H1 (cell line): Measurements from ENCODE around the gene SOX6. TPM values are rescaled to one million over a fixed set of nuclear protein-coding genes. Genes with fewer than 3 reads are reported as not detected.

Source experiments
- CTCF ChIA-PET: fragments of 300-600 bp; sonication (Branson Sonifier 250); formaldehyde crosslinking; loops from one replicate; lab custom pipeline; 2021; ENCODE audit not compliant: partially characterized antibody; lab: Charles Lee
- POLR2A ChIA-PET: fragments of 300-600 bp; sonication (Branson Sonifier 250); formaldehyde crosslinking; loops from one replicate; lab custom pipeline; 2021; ENCODE audit warnings: inconsistent platforms; ENCODE audit not compliant: partially characterized antibody; lab: Charles Lee
- DNase-seq, 2 experiments: peaks; one replicate each; pipeline versions ENCODE4 v3.0.0 to v3.0.0-alpha.2; 2010 to 2022; ENCODE audit warnings: low spot score in 2 of 2, low read depth in 1 of 2, mixed read lengths in 1 of 2
- FAIRE-seq: peaks from 2 replicates; lab custom pipeline; 2011; peaks lifted over from hg19 to GRCh38; lab: Jason Lieb, UNC
- H2AFZ ChIP-seq: 2 replicates; pipeline ENCODE4 v1.8.1; 2012; ENCODE audit warnings: low read length, inconsistent platforms
- H2AK5ac ChIP-seq: 2 replicates; pipeline ENCODE4 v1.6.1; 2013; ENCODE audit warnings: low read depth, low read length
- H2BK120ac ChIP-seq: replicated peaks from 2 replicates; pipeline ENCODE3; 2013; ENCODE audit warnings: low read depth, low read length, inconsistent platforms
- H2BK12ac ChIP-seq: 2 replicates; pipeline ENCODE4 v1.6.1; 2013; ENCODE audit warnings: low read depth, low read length
- H2BK15ac ChIP-seq: 2 replicates; pipeline ENCODE4 v1.6.1; 2013; ENCODE audit warnings: low read length
- H2BK20ac ChIP-seq: 2 replicates; pipeline ENCODE4 v1.6.1; 2013; ENCODE audit warnings: low read length
- H2BK5ac ChIP-seq: 2 replicates; pipeline ENCODE4 v1.6.1; 2013; ENCODE audit warnings: low read depth, low read length
- H3K14ac ChIP-seq: 2 replicates; pipeline ENCODE4 v1.6.1; 2013; ENCODE audit warnings: inconsistent platforms; ENCODE audit not compliant: insufficient read length
- H3K18ac ChIP-seq: 2 replicates; pipeline ENCODE4 v1.6.1; 2013; ENCODE audit warnings: low read length; ENCODE audit errors: extremely low read depth
- H3K23ac ChIP-seq: 2 replicates; pipeline ENCODE4 v1.6.1; 2013; ENCODE audit warnings: inconsistent platforms; ENCODE audit not compliant: insufficient read length
- H3K23me2 ChIP-seq: 2 replicates; pipeline ENCODE4 v1.6.1; 2013; ENCODE audit warnings: low read depth, low read length
- H3K27ac ChIP-seq: 2 replicates; pipeline ENCODE4 v1.6.1; 2011; ENCODE audit warnings: low read depth, low read length, inconsistent platforms
- H3K27me3 ChIP-seq, 4 experiments: replicated peaks in 1 of 4; 1 replicate in 1 of 4; 2 replicates in 3 of 4; pipeline versions ENCODE4 v1.6.1 to v1.8.1; 2011 to 2013; ENCODE audit warnings: low read length in 3 of 4, mild to moderate bottlenecking in 3 of 4, inconsistent platforms in 2 of 4, mixed read lengths in 2 of 4, moderate library complexity in 1 of 4; ENCODE audit not compliant: control insufficient read depth in 3 of 4, insufficient read depth in 3 of 4; ENCODE audit errors: extremely low read depth in 1 of 4
- H3K36me3 ChIP-seq, 4 experiments: 2 replicates each; pipeline versions ENCODE4 v1.6.1 to v1.8.1; 2011 to 2013; ENCODE audit warnings: mild to moderate bottlenecking in 4 of 4, low read length in 3 of 4, moderate library complexity in 2 of 4, control low read depth in 1 of 4, inconsistent platforms in 1 of 4; ENCODE audit not compliant: insufficient read depth in 4 of 4, control insufficient read depth in 2 of 4
- H3K4ac ChIP-seq: replicated peaks from 2 replicates; pipeline ENCODE3; 2013; ENCODE audit warnings: low read length, low read depth, mixed read lengths, inconsistent platforms; ENCODE audit not compliant: insufficient read length
- H3K4me1 ChIP-seq, 4 experiments: replicated peaks in 1 of 4; 1 replicate in 1 of 4; 2 replicates in 3 of 4; pipeline versions ENCODE4 v1.6.1 to v1.8.1; 2011 to 2013; ENCODE audit warnings: low read length in 3 of 4, inconsistent platforms in 2 of 4, mixed read lengths in 1 of 4; ENCODE audit not compliant: insufficient read depth in 4 of 4, control insufficient read depth in 3 of 4
- H3K4me2 ChIP-seq, 2 experiments: 2 replicates each; pipeline versions ENCODE4 v1.6.1 to v1.8.1; 2011 to 2013; ENCODE audit warnings: low read depth in 2 of 2, low read length in 2 of 2, control low read depth in 1 of 2, inconsistent platforms in 1 of 2, mild to moderate bottlenecking in 1 of 2; ENCODE audit not compliant: insufficient read depth in 1 of 2
- H3K4me3 ChIP-seq, 4 experiments: fragments of 200-600, 300-600 bp in 1 of 4; sonication (generic), shearing (Covaris generic), sonication (Bioruptor Twin) in 1 of 4; 2 replicates each; pipeline versions ENCODE4 v1.5.1 to v1.8.1; 2011 to 2016; ENCODE audit warnings: low read length in 4 of 4, low read depth in 3 of 4, control low read depth in 2 of 4, inconsistent platforms in 2 of 4, mild to moderate bottlenecking in 2 of 4, mixed read lengths in 1 of 4, moderate library complexity in 1 of 4; ENCODE audit not compliant: insufficient read depth in 2 of 4; ENCODE audit errors: extremely low read depth in 1 of 4
- H3K56ac ChIP-seq: replicated peaks from 2 replicates; pipeline ENCODE3; 2013; ENCODE audit warnings: low read depth, mild to moderate bottlenecking, mixed read lengths, low read length, inconsistent platforms; ENCODE audit not compliant: insufficient read length
- H3K79me1 ChIP-seq: 2 replicates; pipeline ENCODE4 v1.6.1; 2013; ENCODE audit warnings: low read depth, low read length, control low read depth
- H3K79me2 ChIP-seq, 2 experiments: 2 replicates each; pipeline versions ENCODE4 v1.6.1 to v1.8.1; 2012 to 2013; ENCODE audit warnings: low read length in 2 of 2, mild to moderate bottlenecking in 2 of 2, inconsistent platforms in 1 of 2; ENCODE audit not compliant: insufficient read depth in 2 of 2, control insufficient read depth in 1 of 2
- H3K9ac ChIP-seq, 4 experiments: replicated peaks in 1 of 4; 1 replicate in 1 of 4; 2 replicates in 3 of 4; pipeline versions ENCODE4 v1.6.1 to v1.8.1; 2011 to 2013; ENCODE audit warnings: low read depth in 3 of 4, low read length in 3 of 4, control low read depth in 2 of 4, mild to moderate bottlenecking in 2 of 4, moderate library complexity in 2 of 4, inconsistent platforms in 1 of 4; ENCODE audit errors: extremely low read depth in 1 of 4
- H3K9me3 ChIP-seq, 2 experiments: 2 replicates each; pipeline versions ENCODE4 v1.6.1 to v1.8.1; 2012 to 2013; ENCODE audit warnings: mild to moderate bottlenecking in 2 of 2, moderate library complexity in 2 of 2, control low read depth in 1 of 2, inconsistent platforms in 1 of 2, low read depth in 1 of 2, low read length in 1 of 2, mixed read lengths in 1 of 2; ENCODE audit not compliant: insufficient read depth in 2 of 2
- H4K20me1 ChIP-seq, 2 experiments: replicated peaks in 1 of 2; 2 replicates each; pipeline versions ENCODE3 to v1.8.1; 2011 to 2013; ENCODE audit warnings: inconsistent platforms in 2 of 2, low read length in 2 of 2, mild to moderate bottlenecking in 1 of 2; ENCODE audit not compliant: insufficient read depth in 2 of 2, control insufficient read depth in 1 of 2
- H4K5ac ChIP-seq: 2 replicates; pipeline ENCODE4 v1.6.1; 2013; ENCODE audit warnings: low read length, low read depth, mixed read lengths, inconsistent platforms; ENCODE audit not compliant: insufficient read length
- H4K8ac ChIP-seq: 2 replicates; pipeline ENCODE4 v1.8.0; 2013; ENCODE audit warnings: mild to moderate bottlenecking, moderate library complexity, low read length, inconsistent platforms; ENCODE audit not compliant: insufficient read depth; ENCODE audit errors: extremely low read depth
- H4K91ac ChIP-seq: replicated peaks from 2 replicates; pipeline ENCODE3; 2013; ENCODE audit warnings: low read length, mixed read lengths, inconsistent platforms; ENCODE audit not compliant: insufficient read length
- SUZ12 ChIP-seq: fragments of 200-600 bp; sonication (generic); IDR thresholded peaks from 2 replicates; pipeline ENCODE4 v1.6.1; 2012; ENCODE audit warnings: mild to moderate bottlenecking, inconsistent platforms, low read length, moderate library complexity, mixed read lengths
- WGBS, 2 experiments: shearing (Covaris generic) in 1 of 2; methylation state at CpG; one replicate each; pipeline versions ENCODE4 v1.1.6 to v1.1.7; 2013 to 2015; ENCODE audit warnings: low lambda C conversion rate in 2 of 2, mixed read lengths in 2 of 2, inconsistent platforms in 1 of 2, low coverage in 1 of 2, missing lambda C conversion rate in 1 of 2; ENCODE audit not compliant: insufficient replicate concordance in 2 of 2, insufficient coverage in 1 of 2, insufficient read length in 1 of 2; ENCODE audit errors: extremely low coverage in 1 of 2, missing lambda C conversion rate in 1 of 2; 5-methylcytosine and 5-hydroxymethylcytosine counted together
- polyA plus RNA-seq, 7 experiments: library from polyadenylated mRNA; depleted of rRNA in 3 of 7; stranded (reverse) in 5 of 7; unstranded in 2 of 7; fragments of >200 nt in 5 of 7; fragments of 200-250 nt in 2 of 7; gene quantifications; 1 replicate in 5 of 7; 2 replicates in 1 of 7; 4 replicates in 1 of 7; pipeline versions ENCODE4 v1.2.1 to v1.2.3, GENCODE V29; 2011 to 2013; ENCODE audit warnings: missing spikeins in 2 of 7, mixed read lengths in 2 of 7
- total RNA-seq: library from RNA; stranded (reverse); fragmentation: NEBNext Ultra II Directional; extraction: Animal tissue kit (Norgen Biotek cat#: 25700); gene quantifications from 2 replicates; pipeline ENCODE4 v1.2.1, GENCODE V29; 2021

Gene SOX6
- total and polyA plus RNA-seq, 2 of the 8 experiments (the other 6 are each of a cell fraction or from before 2014, with no cell fraction given): 0.09 TPM; not detected in 1

GRCh38 chr11:16226245-16226644 lies 130.1 kb downstream of the SOX6 start:
- no peak for FAIRE-seq
- H2BK12ac ChIP-seq: no peak overlapping the region
- no peak for DNase-seq

More at GRCh38 chr11:16226245-16226644, 130.1 kb downstream of the SOX6 start:
- H3K23me2 ChIP-seq: no peaks in the 10 kb centered on the region
- H3K14ac ChIP-seq: no peak overlapping the region
- no peak overlapping the region for H4K91ac ChIP-seq
- no peaks in the 10 kb centered on the region for H3K27me3 ChIP-seq
- no peak overlapping the region for H2BK5ac ChIP-seq
- H4K8ac ChIP-seq: no peak overlapping the region
- H4K5ac ChIP-seq: no peak overlapping the region
- no peak overlapping the region for H3K56ac ChIP-seq
- H3K79me2 ChIP-seq: no peaks in the 10 kb centered on the region
- no peak overlapping the region for H3K4me3 ChIP-seq
- no peaks in the 10 kb centered on the region for H3K9me3 ChIP-seq
- no peak overlapping the region for H3K23ac ChIP-seq
- POLR2A ChIA-PET: no interaction called here
- no peaks in the 10 kb centered on the region for H3K36me3 ChIP-seq
- no peak overlapping the region for H2BK20ac ChIP-seq
- no peaks in the 10 kb centered on the region for H3K4me1 ChIP-seq
- 78% methylated on average over 3 of the region's 3 CpGs; no CpG with 5 or more reads in 1 of the 2 experiments for WGBS, 2 experiments
- no peak overlapping the region for H3K27ac ChIP-seq
- no peaks in the 10 kb centered on the region for H3K79me1 ChIP-seq
- H3K9ac ChIP-seq: no peak overlapping the region
- no peak overlapping the region for H2AK5ac ChIP-seq
- no peak overlapping the region for H3K4me2 ChIP-seq
- H3K4ac ChIP-seq: no peak overlapping the region
- H3K18ac ChIP-seq: no peak overlapping the region
- H2AFZ ChIP-seq: no peak overlapping the region
- no peak overlapping the region for H2BK15ac ChIP-seq
- CTCF ChIA-PET: no interaction called here
- no peaks in the 10 kb centered on the region for H4K20me1 ChIP-seq
- no peak overlapping the region for H2BK120ac ChIP-seq
- TF ChIP-seq SUZ12: no peak
- TF ChIP-seq, all 59 proteins: peak for 0
